RPMI8226 (cell line): ENCODE data around the gene CCR5AS.
"Not testable (repeated sequence)": the region's sequence is repeated elsewhere in the genome, so short reads cannot be mapped to it uniquely, and the experiment has no call there.

Experiments
- DNase-seq: peaks from one replicate; pipeline ENCODE4 v3.0.0-alpha.2; 2015

CCR5AS gene

GRCh38 chr3:46427916-46428833, 21.3 kb upstream of the CCR5AS start:
- no peak for DNase-seq

- not testable (repeated sequence) for DNase-seq
These were observed 20.5 kb upstream of the CCR5AS start for GRCh38 chr3:46427404-46427803.

- not testable (repeated sequence) for DNase-seq
These were observed 19.6 kb upstream of the CCR5AS start for GRCh38 chr3:46426476-46426875.

GRCh38 chr3:46423588-46423987, 16.7 kb upstream of the CCR5AS start:
- DNase-seq = peak; percentile 97

GRCh38 chr3:46422617-46423016, 15.8 kb upstream of the CCR5AS start:
- peak; percentile 74 for DNase-seq

GRCh38 chr3:46420931-46421330, 14.1 kb upstream of the CCR5AS start:
- DNase-seq = no peak

- DNase-seq = no peak
These were observed 12.9 kb upstream of the CCR5AS start for GRCh38 chr3:46419816-46420215.

GRCh38 chr3:46417841-46418611, 11.2 kb upstream of the CCR5AS start:
- DNase-seq = peak; percentile 41

- DNase-seq = peak; percentile 85
These were observed 10.1 kb upstream of the CCR5AS start for GRCh38 chr3:46416811-46417510.

GRCh38 chr3:46416125-46416810, 9.4 kb upstream of the CCR5AS start:
- DNase-seq = peak; percentile 94

GRCh38 chr3:46414739-46415138, 7.9 kb upstream of the CCR5AS start:
- DNase-seq = no peak

- DNase-seq = no peak
These were observed 7.1 kb upstream of the CCR5AS start for GRCh38 chr3:46413951-46414350.

GRCh38 chr3:46412786-46413298, 6.0 kb upstream of the CCR5AS start:
- no peak for DNase-seq

- no peak for DNase-seq
These were observed 4.4 kb upstream of the CCR5AS start for GRCh38 chr3:46411271-46411670.

GRCh38 chr3:46410669-46411068, 3.8 kb upstream of the CCR5AS start:
- DNase-seq = no peak

- no peak for DNase-seq
These were observed 3.0 kb upstream of the CCR5AS start for GRCh38 chr3:46409739-46410489.

GRCh38 chr3:46408853-46409252, 2.0 kb upstream of the CCR5AS start:
- no peak for DNase-seq

- no peak for DNase-seq
These were observed 1.1 kb upstream of the CCR5AS start for GRCh38 chr3:46407970-46408369.

- DNase-seq = no peak
These were observed 451 bp downstream of the CCR5AS start for GRCh38 chr3:46406443-46406787.

GRCh38 chr3:46405301-46406019, 1.4 kb downstream of the CCR5AS start:
- no peak for DNase-seq

GRCh38 chr3:46402902-46403301, 4.0 kb downstream of the CCR5AS start:
- not testable (repeated sequence) for DNase-seq
